Inflammatory macrophage (primary cell): Measurements from ENCODE around the gene PMAIP1.
A peak's percentile ranks its signal among the peaks of the same experiment; 100 is the strongest.
"Not testable (repeated sequence)": the region's sequence is repeated elsewhere in the genome, so short reads cannot be mapped to it uniquely, and the experiment has no call there.

Experiments
- DNase-seq, 2 donors: peaks; one replicate each; pipeline ENCODE4 v3.0.0-alpha.2; 2020 to 2022

The PMAIP1 gene

DNA sequence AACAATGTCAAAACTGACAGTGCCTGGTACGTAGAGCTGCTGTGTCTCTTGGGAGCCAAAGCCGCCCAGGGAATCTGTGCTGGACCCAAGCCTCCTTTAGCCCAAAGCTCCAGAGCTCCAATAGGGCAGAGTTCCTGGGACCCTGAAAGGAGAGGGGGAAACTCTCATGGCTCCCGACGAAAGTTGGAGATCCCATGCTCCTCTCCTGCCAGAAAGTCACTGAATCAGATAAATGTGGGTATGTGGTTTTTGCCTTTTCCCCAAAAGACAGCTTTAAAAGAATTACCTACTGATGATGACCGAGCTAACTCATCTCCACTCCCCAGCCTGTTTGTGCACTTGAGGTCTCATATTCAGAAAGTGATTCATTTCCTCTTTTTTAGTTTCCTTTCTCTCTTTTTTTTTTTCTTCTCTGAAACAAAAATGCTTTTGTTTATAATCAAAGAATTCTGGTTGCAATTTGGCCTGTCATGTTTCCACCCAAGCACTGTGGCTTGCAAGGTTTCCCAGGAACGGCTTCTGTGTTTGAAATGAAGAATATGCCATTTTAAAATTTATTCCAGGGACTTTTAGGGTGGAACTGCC, 14.1 kb upstream of the PMAIP1 start:
- peak; percentile 49 to 59 for DNase-seq

DNA sequence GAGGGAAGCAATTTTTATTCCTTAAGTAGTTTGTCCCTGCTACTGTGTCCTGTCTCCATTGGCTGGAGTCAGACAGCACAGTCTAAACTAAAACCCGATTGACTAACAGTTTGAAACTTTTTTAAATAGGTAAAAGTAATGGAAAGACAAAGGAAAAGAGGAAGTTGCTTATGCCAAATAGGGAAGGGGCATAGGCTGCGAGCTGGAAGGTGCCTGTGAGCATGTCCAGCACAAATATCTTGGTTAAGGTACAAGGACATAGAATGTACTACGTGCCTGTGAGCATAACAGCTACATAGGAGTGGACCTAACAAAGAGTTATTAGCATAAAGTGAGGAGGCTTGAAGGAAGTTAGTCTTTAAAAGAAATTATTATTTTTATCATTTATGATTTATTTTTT, 13.4 kb upstream of the PMAIP1 start:
- DNase-seq = not testable (repeated sequence)

DNA sequence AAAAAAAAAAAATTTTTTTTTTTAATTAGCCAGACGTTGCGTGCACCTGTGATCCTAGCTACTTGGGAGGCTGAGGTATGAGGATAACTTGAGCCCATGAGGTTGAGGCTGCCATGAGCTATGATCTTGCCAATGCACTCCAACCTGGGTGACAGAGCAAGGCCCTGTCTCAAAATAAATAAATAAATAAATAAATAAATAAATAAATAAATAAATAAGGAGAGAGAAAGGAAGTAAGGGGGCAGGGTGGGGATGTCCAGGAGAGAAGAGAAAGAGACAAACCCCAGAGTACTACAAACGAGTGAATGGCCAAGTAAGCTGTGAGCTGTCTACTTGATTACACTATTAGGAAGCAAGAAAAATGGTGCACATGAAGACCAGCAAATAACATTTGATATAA, 7.7 kb upstream of the PMAIP1 start:
- no peak for DNase-seq

DNA sequence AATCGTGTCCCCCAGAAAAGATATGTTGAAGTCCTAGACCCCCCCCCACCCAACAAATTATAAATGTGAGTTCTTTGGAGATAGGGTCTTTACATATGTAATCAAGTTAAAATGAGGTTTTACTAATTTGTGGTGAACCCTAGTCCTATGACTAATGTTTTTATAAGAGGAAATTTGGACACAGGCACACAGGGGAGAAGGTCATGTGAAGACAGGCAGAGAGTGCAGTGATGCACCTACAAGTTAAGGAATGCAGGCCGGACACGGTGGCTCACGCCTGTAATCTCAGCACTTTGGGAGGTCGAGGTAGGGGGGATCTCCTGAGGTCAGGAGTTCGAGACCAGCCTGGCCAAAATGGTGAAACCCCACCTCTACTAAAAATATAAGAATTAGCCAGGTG, 5.8 kb upstream of the PMAIP1 start:
- DNase-seq = no peak

DNA sequence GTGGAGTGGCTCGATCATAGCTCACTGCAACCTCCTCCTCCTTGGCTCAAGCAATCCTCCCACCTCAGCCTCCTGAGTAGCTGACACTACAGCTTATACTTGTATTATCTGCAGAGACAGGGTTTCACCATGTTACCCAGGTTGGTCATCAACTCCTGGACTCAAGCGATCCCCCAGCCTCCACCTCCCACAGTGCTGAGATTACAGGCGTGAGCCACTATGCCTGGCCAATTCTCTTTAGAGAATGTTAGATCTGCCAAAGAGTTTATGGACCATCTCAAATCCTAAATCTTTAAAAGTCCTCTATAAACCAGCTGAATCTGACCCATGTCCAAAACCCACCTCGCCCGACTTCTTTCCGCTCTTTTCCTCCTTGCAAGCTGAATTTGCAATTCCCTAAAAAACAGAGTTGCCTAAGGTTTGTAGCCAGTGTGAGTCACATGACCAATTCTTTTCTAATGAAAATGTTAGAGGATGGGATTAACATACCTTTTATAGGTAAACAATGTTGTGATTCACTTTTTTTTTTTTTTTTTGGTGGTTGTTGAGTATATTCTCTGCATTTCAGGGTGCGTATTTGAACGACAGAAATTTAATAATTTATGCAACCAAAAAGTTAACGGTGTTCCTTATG, 2.4 kb upstream of the PMAIP1 start:
- DNase-seq = no peak

DNA sequence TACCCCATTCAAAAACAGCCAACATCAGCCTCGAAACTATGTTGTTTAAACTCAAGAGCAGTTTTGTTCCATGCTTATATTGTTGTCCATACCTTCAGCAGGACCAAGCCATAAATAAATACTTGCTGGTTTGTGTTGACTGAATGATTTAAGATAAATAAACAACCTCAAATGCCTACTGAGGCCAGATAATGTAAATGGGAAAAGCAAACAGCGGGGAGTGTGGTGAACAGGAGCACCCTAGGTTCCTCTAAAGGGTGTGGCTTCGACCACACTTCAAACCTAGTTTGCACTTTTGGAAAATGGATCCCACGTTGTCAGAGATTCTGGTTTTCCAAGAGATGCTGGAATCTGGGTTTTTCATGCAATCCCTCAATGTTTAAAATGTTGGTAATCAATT, 1.7 kb upstream of the PMAIP1 start:
- DNase-seq = no peak

DNA sequence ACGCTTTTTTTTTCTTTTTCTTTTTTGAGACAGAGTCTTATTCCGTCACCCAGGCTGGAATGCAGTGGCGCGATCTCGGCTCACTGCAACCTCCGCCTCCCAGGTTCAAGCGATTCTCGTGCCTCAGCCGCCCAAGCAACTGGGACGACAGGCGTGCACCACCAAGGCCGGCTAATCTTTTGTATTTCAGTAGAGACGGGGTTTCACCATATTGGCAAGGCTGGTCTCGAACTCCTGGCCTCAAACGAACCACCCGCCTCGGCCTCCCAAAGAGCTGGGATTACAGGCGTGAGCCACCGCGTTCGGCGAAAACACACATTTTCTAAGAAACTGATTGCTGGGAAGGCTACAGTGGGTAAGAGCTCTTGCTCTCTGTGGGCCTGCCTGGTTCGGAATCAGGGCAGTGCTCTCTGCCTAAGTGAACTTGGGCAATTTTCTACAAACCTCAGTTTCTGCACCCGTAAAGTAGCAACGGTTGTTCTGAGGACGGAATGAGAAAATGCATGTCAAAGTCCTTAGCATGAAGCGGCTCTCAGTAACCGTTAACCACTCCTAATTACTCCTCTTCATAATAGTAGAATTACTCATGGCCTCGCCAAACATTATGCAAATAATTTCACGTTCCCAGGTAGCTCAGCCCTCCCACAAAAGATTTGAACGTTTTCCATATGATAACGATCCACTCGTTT, 1.0 kb upstream of the PMAIP1 start:
- DNase-seq = no peak

DNA sequence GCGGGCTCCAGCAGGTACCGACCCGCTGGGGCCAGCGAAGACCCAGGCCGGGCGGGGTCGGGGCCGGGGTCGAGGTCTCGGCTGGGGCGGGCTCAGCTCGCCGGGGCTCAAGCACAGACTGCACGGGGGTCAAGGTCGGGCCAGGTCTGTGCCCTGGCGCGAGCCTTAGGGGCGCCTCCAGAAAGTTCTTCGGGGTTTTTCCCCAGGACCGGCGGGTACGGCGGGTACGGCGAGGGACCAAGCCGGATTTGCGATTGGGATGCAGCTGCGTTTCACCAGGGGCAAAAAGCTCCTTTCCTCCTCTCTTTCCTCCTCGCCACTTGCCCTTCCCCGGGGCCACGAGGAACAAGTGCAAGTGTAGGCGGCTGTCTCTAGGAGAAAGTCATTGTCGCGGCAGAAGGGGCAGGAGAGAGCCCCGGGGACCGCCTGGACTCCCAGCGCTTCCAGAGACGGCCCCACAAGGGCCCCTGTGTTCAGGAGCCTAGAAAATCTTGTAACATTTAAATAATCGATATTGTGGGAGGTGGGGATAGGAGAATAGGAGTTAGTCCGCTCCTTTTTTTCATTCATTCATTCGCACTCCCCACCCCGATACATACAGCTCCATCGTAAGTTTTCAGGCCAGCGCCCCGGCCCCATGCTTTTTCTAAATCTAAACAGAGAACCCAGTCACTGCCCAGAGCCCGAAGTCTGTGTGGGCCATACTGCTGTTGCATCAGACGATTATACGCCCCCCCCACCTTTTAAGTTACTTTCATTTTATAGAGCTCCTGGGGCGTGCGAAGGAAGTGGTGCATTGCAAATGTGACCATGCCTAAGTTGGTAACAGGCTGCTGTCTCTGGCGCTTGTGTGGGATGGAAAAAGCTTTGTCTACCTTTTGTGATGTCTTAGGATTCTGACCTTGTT, 679 bp downstream of the PMAIP1 start:
- peak; percentile 56 to 73 for DNase-seq

DNA sequence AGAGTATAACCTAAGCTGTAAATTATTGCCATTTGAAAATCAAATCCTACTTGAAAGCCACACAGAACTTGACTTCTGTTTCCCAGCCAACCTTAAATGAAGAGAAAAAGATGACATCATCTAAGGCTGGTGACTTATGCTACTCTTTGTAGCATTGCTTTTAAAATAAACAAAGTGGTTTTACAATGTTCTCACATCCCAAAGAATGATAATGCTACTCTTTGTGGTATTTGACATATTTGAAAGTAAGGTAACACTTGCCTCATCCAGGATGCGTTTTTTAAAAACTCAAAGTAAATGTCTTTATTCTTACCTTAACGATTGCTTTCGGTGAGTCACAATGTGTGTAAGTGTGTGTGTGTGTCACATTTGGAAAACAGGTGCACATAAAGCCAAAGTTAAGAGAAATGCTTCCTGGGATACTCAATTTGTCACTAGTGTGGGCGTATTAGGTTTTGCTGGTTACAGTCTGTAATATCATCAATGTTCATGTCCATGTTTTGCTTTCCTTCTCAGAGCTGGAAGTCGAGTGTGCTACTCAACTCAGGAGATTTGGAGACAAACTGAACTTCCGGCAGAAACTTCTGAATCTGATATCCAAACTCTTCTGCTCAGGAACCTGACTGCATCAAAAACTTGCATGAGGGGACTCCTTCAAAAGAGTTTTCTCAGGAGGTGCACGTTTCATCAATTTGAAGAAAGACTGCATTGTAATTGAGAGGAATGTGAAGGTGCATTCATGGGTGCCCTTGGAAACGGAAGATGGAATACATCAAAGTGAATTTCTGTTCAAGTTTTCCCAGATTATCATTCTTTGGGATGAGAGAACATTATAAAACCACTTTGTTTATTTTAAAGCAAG, 2.6 kb downstream of the PMAIP1 start:
- no peak for DNase-seq

DNA sequence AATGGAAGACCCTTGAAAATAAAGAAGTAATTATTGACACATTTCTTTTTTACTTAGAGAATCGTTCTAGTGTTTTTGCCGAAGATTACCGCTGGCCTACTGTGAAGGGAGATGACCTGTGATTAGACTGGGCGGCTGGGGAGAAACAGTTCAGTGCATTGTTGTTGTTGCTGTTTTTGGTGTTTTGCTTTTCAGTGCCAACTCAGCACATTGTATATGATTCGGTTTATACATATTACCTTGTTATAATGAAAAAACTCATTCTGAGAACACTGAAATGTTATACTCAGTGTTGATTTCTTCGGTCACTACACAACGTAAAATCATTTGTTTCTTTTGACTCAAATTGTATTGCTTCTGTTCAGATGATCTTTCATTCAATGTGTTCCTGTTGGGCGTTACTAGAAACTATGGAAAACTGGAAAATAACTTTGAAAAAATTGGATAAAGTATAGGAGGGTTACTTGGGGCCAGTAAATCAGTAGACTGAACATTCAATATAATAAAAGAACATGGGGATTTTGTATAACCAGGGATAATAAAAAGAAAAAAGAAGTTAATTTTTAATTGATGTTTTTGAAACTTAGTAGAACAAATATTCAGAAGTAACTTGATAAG, 3.3 kb downstream of the PMAIP1 start:
- DNase-seq = no peak

DNA sequence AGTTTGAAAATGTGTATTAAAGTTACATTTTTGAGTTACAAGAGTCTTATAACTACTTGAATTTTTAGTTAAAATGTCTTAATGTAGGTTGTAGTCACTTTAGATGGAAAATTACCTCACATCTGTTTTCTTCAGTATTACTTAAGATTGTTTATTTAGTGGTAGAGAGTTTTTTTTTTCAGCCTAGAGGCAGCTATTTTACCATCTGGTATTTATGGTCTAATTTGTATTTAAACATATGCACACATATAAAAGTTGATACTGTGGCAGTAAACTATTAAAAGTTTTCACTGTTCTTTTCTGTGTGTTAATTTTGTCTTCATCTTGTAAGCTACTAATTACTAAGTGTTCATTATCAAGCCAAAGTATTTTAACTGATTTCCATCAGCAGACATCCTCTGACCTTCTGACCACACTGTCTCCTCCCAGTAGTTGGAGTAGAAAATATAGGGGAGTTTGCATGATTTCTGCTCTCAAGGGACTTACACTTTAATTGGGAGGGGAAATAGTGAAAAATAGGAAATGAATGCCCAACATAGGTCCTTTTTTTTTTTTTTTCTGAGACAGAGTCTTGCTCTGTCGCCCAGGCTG, 4.3 kb downstream of the PMAIP1 start:
- no peak for DNase-seq

DNA sequence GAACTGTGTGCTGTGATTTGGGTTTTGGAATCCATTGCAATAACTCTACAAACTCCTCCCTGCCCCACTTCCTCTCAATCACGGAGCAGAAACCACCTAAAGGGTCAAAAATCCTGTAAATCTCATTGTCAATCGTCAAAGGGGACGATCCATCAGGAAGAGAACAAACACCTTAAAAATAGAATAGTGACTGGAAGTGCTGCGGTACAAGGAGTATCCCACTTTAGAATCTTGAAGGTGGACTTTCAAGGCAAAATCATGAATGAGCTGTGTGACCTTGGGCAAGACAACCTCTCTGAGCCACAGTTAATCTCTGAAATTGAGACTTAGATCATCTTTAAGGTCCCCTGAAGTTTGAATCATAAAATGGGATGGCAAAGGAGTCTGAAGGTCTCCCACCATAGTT, 5.9 kb downstream of the PMAIP1 start:
- DNase-seq = no peak

DNA sequence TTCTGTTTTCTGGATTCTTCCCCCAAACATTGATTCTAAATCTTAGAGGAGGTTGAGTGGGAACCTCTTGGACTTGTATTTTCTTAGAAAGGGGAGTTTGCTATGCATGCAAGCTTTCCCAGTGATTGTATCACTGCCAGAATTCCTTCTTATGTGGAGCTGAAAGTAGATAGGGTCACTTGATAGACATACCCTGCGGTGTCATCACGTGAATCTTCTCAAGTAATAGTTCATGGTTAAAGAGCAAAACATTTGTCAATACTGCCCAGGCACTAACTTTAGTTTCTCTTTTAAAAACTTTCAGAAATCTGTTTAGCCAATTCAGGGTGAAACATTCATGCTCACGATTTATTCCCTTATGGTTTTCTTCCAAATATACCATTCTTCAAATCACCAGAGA, 6.4 kb downstream of the PMAIP1 start:
- no peak for DNase-seq

DNA sequence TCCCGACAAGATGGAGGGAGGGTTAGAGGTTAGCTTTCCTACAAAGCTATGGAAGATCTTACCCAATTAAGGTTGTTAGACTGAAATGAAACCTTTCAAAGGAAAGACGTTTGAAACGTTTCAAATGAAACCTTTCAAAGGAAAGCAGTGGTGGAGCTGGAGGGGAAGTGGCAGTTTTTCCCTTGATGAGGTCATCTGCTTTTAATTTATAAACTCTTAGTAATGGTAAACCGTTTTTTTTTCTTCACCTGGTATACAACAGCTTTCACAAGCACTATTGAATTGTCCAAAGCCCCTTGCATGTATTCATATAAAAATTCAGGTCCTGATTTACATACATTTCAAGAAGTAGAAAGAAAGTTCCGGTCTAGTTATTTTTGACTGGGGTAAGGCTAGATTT, 7.4 kb downstream of the PMAIP1 start:
- DNase-seq = peak; percentile 28 to 42

DNA sequence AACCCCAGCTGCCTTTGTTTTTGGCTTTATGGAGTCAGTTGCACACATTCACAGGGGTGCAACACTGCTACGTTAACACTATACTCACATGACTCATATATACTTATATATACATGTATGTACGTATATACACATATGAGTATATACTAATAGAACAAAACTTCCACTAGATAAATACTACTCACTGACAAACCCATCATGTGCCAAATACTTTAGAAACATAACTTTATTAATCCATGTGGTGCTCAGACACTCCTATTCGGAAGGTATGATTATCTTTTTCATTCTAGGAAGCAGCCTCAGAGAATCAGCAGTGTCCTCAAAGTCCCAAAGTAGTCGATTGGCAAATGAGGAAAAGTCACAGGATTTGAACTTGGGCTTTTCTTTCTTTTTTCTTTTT, 7.9 kb downstream of the PMAIP1 start:
- DNase-seq = no peak

DNA sequence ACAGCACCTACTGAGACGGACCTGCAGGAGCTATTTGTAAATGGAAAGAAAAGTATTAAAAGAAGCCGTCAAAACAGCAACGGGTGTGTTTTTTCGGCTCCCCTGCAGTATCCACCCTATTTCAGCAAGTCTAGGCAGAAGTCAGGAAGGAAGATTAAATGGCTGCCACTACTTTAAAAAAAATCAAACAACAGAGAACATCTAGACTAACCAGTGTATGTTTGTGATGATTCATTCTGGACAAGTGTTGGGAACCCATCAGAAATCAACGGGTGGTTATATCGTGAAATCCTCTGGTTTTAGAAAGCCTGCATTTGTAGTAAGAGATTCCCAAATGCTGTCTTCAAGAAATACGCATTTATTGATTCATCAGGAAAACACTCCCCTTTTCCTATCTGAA, 9.0 kb downstream of the PMAIP1 start:
- DNase-seq = no peak

DNA sequence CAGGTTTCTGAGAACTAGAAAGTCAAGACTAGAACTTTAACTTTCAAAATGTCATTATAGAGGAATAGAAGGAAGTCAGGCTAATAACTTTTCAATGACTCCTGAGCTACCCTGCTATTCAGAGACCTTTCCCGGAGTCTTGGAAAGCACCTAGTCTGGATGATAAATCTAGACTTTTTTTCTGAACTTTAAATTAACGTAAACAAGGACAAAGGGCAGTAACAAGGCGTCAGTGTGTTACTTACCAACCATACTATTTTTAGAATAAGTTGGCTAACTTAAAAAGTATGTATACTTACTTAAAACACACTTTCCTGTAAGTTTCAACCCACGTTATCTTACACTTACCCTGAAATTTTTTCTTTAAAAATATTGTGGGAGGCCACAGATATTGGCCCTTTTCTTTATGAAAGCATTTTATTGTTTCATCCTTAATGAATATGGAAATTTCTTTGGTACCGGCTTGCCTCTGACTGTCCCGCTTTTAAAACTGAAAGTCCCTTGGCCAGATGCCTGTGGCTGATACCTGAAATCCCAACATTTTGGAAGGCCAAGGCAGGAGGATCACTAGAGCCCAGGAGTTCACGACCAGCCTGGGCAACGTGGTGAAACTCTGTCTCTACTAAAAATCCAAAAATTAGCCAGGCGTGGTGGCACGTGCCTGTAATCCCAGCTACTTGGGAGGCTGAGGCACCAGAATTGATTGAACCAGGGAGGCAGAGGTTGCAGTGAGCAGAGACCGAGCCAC, 9.7 kb downstream of the PMAIP1 start:
- no peak for DNase-seq

DNA sequence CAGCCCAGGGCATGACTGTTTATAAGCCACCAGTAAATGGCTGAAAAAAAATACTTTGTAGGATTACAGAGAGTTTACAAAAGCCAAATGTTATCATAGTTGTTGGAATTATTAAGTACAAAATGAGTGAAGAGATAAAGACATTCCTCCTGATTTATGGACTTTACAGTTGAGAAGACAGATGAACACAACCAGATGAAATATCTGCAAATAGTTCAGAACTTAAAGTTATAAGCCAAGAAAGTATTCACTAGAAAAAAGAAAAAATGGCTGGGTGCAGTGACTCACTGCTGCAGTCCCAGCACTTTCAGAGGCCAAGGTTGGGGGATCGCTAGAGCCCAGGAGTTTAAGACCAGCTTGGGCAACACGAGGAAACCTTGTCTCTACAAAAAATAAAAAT, 11.2 kb downstream of the PMAIP1 start:
- no peak for DNase-seq

DNA sequence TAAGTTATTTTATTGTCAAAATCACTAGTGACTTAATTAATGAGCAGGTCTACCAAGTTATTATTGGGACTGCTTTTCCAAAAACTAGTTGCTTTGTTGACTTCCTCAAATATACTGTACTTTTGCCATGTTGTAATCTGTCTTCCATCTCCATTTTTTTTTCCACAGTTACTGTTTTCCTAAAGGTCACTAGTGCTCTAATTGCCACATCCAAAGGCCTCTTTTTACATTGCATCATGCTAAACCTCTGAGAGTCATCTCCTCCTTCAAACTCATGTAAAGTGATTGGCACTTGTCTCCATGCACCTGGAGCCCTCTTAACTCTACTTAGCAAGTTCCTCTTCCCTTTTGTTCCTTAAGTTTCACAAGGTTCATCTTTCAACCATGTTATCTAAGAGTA, 11.8 kb downstream of the PMAIP1 start:
- DNase-seq = peak; percentile 89 to 96

DNA sequence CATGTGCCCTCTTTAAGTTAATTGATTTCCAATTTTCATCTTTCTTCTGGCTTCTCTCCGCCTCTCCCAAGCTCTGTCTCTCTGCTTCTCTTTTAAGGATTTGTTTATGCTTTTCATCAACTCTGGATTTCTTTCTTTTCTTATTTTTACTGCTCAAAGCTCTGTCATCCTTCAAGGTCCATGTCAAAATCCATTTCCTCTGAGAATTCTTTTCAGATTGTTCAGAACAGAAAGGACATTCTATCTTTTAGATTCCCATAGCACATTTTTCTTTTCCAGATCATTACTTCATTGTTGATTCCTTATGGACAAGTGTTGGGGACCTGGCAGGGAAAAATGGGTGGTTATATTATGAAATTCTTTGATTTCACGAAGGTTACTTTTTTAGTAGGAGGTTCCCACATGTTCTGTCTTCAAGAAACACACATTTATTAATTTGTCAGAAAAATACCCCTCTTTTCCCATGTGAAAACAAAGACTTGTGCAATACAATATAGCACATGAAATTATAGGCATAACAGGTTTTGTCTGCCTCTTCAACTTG, 12.3 kb downstream of the PMAIP1 start:
- DNase-seq = no peak
